Endothelial cell of umbilical vein (primary cell): Measurements from ENCODE around the gene SEMA3G. TPM values are rescaled to one million over a fixed set of nuclear protein-coding genes. Genes with fewer than 3 reads are reported as not detected.
A peak's percentile ranks its signal among the peaks of the same experiment; 100 is the strongest.

ENCODE experiments used
- BruUV-seq: library from RNA; stranded (reverse); fragments of 400-500 nt; replicated peaks from 2 replicates; lab custom pipeline; 2021; lab: Mats Ljungman, UMichigan
- CTCF ChIA-PET: fragments of 300-600, 350-600 bp; sonication (Branson Sonifier 250); formaldehyde crosslinking; loops from one replicate; lab custom pipeline; 2021; ENCODE audit warnings: antibody characterized with exemption, inconsistent platforms; lab: Charles Lee
- POLR2A ChIA-PET: fragments of 300-600, 350-600 bp; sonication (Branson Sonifier 250); formaldehyde crosslinking; loops from one replicate; lab custom pipeline; 2021; ENCODE audit warnings: antibody characterized with exemption, inconsistent platforms; lab: Charles Lee
- DNase-seq: peaks from one replicate; pipeline ENCODE4 v3.0.0-alpha.2; 2011; ENCODE audit warnings: low read depth, low spot score
- FAIRE-seq: peaks from 2 replicates; lab custom pipeline; 2011; peaks lifted over from hg19 to GRCh38; lab: Jason Lieb, UNC
- H2AFZ ChIP-seq: 2 replicates; pipeline ENCODE4 v1.6.0; 2012; ENCODE audit warnings: low read depth, low read length, control low read depth, inconsistent platforms
- H3K27ac ChIP-seq: 2 replicates; pipeline ENCODE4 v1.5.1; 2011; ENCODE audit warnings: low read depth, mild to moderate bottlenecking, control low read depth, low read length, moderate library complexity; ENCODE audit not compliant: insufficient read depth
- H3K27me3 ChIP-seq, 2 experiments: 2 replicates each; pipeline versions ENCODE4 v1.6.0 to v1.6.1; 2011; ENCODE audit warnings: low read length in 2 of 2, mixed read lengths in 1 of 2; ENCODE audit not compliant: control insufficient read depth in 2 of 2, insufficient read depth in 2 of 2
- H3K36me3 ChIP-seq, 2 experiments: 2 replicates in 1 of 2; 3 replicates in 1 of 2; pipeline ENCODE4 v1.5.1; 2011; ENCODE audit warnings: low read length in 2 of 2, mild to moderate bottlenecking in 1 of 2, moderate library complexity in 1 of 2; ENCODE audit not compliant: control insufficient read depth in 2 of 2, insufficient read depth in 2 of 2; ENCODE audit errors: extremely low read depth in 1 of 2
- H3K4me1 ChIP-seq: 3 replicates; pipeline ENCODE4 v1.5.1; 2011; ENCODE audit warnings: mild to moderate bottlenecking, low read length; ENCODE audit not compliant: control insufficient read depth, insufficient read depth; ENCODE audit errors: extremely low read depth
- H3K4me2 ChIP-seq: 2 replicates; pipeline ENCODE4 v1.6.1; 2011; ENCODE audit warnings: low read length, control low read depth, mixed read lengths; ENCODE audit not compliant: insufficient read depth
- H3K4me3 ChIP-seq, 3 experiments: fragments of 200-600 bp in 1 of 3; sonication (generic), shearing (Covaris generic) in 1 of 3; replicated peaks in 1 of 3; 2 replicates each; pipeline ENCODE4 v1.5.1; 2011 to 2016; ENCODE audit warnings: control low read depth in 3 of 3, low read length in 3 of 3, mild to moderate bottlenecking in 2 of 3, inconsistent platforms in 1 of 3, low read depth in 1 of 3, moderate library complexity in 1 of 3; ENCODE audit not compliant: insufficient read depth in 1 of 3
- H3K79me2 ChIP-seq: 2 replicates; pipeline ENCODE4 v1.6.0; 2012; ENCODE audit warnings: low read length, inconsistent platforms; ENCODE audit not compliant: control insufficient read depth, insufficient read depth
- H3K9ac ChIP-seq: replicated peaks from 2 replicates; pipeline ENCODE3; 2011; ENCODE audit warnings: low read length, control low read depth; ENCODE audit not compliant: insufficient read depth; ENCODE audit errors: extremely low read depth
- H3K9me1 ChIP-seq: replicated peaks from 3 replicates; pipeline ENCODE4 v1.6.0; 2011; ENCODE audit warnings: mild to moderate bottlenecking, low read length; ENCODE audit not compliant: control insufficient read depth, insufficient read depth; ENCODE audit errors: extremely low read depth
- H3K9me3 ChIP-seq: replicated peaks from 2 replicates; pipeline ENCODE4 v1.5.1; 2012; ENCODE audit warnings: low read length, inconsistent platforms; ENCODE audit not compliant: control insufficient read depth, insufficient read depth
- H4K20me1 ChIP-seq: replicated peaks from 2 replicates; pipeline ENCODE3; 2011; ENCODE audit warnings: mild to moderate bottlenecking, low read length; ENCODE audit not compliant: control insufficient read depth, insufficient read depth; ENCODE audit errors: extremely low read depth
- CTCF ChIP-seq, 2 donors: IDR thresholded peaks; 1 replicate in 1 of 2; 2 replicates in 1 of 2; pipeline ENCODE4 v1.5.1; 2011; ENCODE audit warnings: low read length in 2 of 2, mild to moderate bottlenecking in 2 of 2, moderate library complexity in 2 of 2, control low read depth in 1 of 2, inconsistent platforms in 1 of 2, low read depth in 1 of 2; ENCODE audit not compliant: insufficient read depth in 1 of 2; ENCODE audit errors: extremely low read depth in 1 of 2
- EZH2 ChIP-seq: IDR thresholded peaks from 2 replicates; pipeline ENCODE4 v1.6.1; 2012; ENCODE audit warnings: borderline replicate concordance, low read depth, mild to moderate bottlenecking, moderate library complexity, low read length, inconsistent platforms; ENCODE audit not compliant: severe bottlenecking
- FOS ChIP-seq: IDR thresholded peaks from 2 replicates; pipeline ENCODE4 v1.6.1; 2011; ENCODE audit warnings: mild to moderate bottlenecking, low read length, moderate library complexity, borderline replicate concordance; ENCODE audit not compliant: insufficient read depth
- GATA2 ChIP-seq: IDR thresholded peaks from 2 replicates; pipeline ENCODE4 v1.7.0; 2011; ENCODE audit warnings: low read depth, mild to moderate bottlenecking, moderate library complexity, mixed read lengths, low read length; ENCODE audit not compliant: insufficient read length, insufficient read depth
- JUN ChIP-seq: IDR thresholded peaks from 2 replicates; pipeline ENCODE4 v1.6.1; 2011; ENCODE audit warnings: borderline replicate concordance, low read depth; ENCODE audit not compliant: insufficient read length, insufficient read depth
- MYC ChIP-seq: IDR thresholded peaks from one replicate; pipeline ENCODE4 v1.6.1; 2011; ENCODE audit warnings: mild to moderate bottlenecking, low read depth, low read length
- POLR2A ChIP-seq: IDR thresholded peaks from 2 replicates; pipeline ENCODE4 v1.6.1; 2012; ENCODE audit warnings: low read depth, mild to moderate bottlenecking, control low read depth, low read length
- POLR2AphosphoS5 ChIP-seq: IDR thresholded peaks from 2 replicates; pipeline ENCODE4 v1.6.1; 2012; ENCODE audit warnings: low read depth, mild to moderate bottlenecking, control low read depth, low read length, moderate library complexity; ENCODE audit not compliant: insufficient read depth
- dilution Hi-C: fragments of 300-500 bp; cut with MboI; formaldehyde crosslinking; loops from one replicate; pipeline ENCODE4 v1.15.0; 2019; ENCODE audit warnings: low sequenced_read_pairs; ENCODE audit not compliant: extremely low pct_ligation_motif_present
- intact Hi-C: fragments of 100-400 bp; cut with micrococcal nuclease; formaldehyde crosslinking; loops from one replicate; pipeline ENCODE4 v1.10.0; 2022
- polyA plus RNA-seq, 4 experiments: library from polyadenylated mRNA; depleted of rRNA in 3 of 4; stranded (reverse) in 3 of 4; unstranded in 1 of 4; fragments of >200 nt; gene quantifications; 2 replicates each; pipeline versions ENCODE4 v1.2.1 to v1.2.3, GENCODE V29; 2011 to 2012; ENCODE audit warnings: missing spikeins in 1 of 4
- total RNA-seq: library from RNA; stranded (reverse); gene quantifications from 2 replicates; pipeline ENCODE4 v1.2.3, GENCODE V29; 2021
- TF ChIP-seq, protein P1 (sequence below): IDR thresholded peaks from 2 replicates; pipeline ENCODE4 v1.6.1; 2011; ENCODE audit not compliant: insufficient read depth, insufficient read length

Gene SEMA3G
- total and polyA plus RNA-seq, 2 donors (not counting 3 experiments of a cell fraction or from before 2014, with no cell fraction given): 22.6 to 27.9 TPM

GRCh38 chr3:52489453-52489852, 44.5 kb upstream of the SEMA3G start:
- Histone ChIP-seq H3K4me1 (peaks cover 52% of the 10 kb centered on the region), H3K4me3 (no peak overlapping the region), H3K9me1 (no peaks in the 10 kb centered on the region), H3K27me3 (no peaks in the 10 kb centered on the region), H3K36me3 (peaks cover 5 to 61% of the 10 kb centered on the region in 2 experiments), H4K20me1 (no peaks in the 10 kb centered on the region), H3K4me2 (no peak overlapping the region), H3K9me3 (no peaks in the 10 kb centered on the region), H3K27ac (peak overlapping the region; percentile 60), H3K79me2 (no peaks in the 10 kb centered on the region), H2AFZ (no peak overlapping the region), H3K9ac (no peak overlapping the region)
- intact Hi-C loops: no loop called here
- no peak for DNase-seq
- dilution Hi-C loops: no loop called here
- POLR2A ChIA-PET: no interaction called here
- FAIRE-seq: no peak
- BruUV-seq: no TSS peak
- no peak for TF ChIP-seq EZH2
- TF ChIP-seq POLR2A: no peak
- TF ChIP-seq GATA2: no peak
- CTCF ChIA-PET: interaction anchor here (0.8 to 4.9 kb wide), 2 partner anchors 18 to 32 kb away, joined by 3 to 29 read pairs; no protein-coding TSS in a partner anchor

DNA sequence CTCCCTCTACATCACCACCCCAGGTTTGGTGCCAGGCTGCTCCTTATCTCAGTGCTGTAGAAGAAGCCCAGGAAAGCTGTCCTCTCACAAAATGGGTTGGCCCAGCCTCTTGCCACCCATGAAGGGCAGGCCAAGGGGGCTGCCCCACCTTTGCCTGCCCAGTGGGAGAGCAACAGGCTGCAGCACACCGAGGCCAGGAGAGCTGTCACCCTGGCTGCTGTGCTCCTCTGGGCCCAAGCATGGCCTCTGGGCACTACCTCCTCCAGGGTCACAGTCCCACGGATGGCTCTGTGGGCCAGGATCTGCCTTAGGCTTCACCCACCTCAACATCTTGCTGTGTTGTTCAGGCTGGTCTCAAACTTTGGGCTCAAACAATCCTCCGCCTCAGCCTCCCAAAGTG, 43.8 kb upstream of the SEMA3G start:
- intact Hi-C loops: no loop called here
- dilution Hi-C loops: no loop called here
- no peaks in the 10 kb centered on the region for H4K20me1 ChIP-seq
- BruUV-seq: no TSS peak
- H3K4me2 ChIP-seq: no peak overlapping the region
- no peaks in the 10 kb centered on the region for H3K79me2 ChIP-seq
- H3K4me3 ChIP-seq: no peak overlapping the region
- no peak overlapping the region for H3K27ac ChIP-seq
- no peaks in the 10 kb centered on the region for H3K27me3 ChIP-seq
- H3K4me1 ChIP-seq: peaks cover 45% of the 10 kb centered on the region
- TF ChIP-seq MYC: no peak
- TF ChIP-seq GATA2: no peak
- TF ChIP-seq POLR2A: no peak
- TF ChIP-seq, protein P1, sequence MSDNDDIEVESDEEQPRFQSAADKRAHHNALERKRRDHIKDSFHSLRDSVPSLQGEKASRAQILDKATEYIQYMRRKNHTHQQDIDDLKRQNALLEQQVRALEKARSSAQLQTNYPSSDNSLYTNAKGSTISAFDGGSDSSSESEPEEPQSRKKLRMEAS: no peak
- TF ChIP-seq FOS: no peak
- no peak for TF ChIP-seq EZH2
- TF ChIP-seq POLR2AphosphoS5: no peak
- no peak for TF ChIP-seq CTCF (IDR thresholded peaks at IDR 0.05; ENCODE audit: extremely low read depth in 1 of 2, insufficient read depth in 1 of 2, low read depth in 1 of 2, low read length in 2 of 2)
- TF ChIP-seq JUN: no peak
- no peak overlapping the region for H2AFZ ChIP-seq
- H3K9ac ChIP-seq: no peak overlapping the region
- FAIRE-seq (no peak), DNase-seq (no peak)
- POLR2A ChIA-PET: no interaction called here
- H3K36me3 ChIP-seq: peaks cover 6 to 63% of the 10 kb centered on the region in 2 experiments
- H3K9me1 ChIP-seq: no peaks in the 10 kb centered on the region
- CTCF ChIA-PET: interaction anchor here (0.8 to 4.9 kb wide), 2 partner anchors 18 to 32 kb away, joined by 3 to 29 read pairs; no protein-coding TSS in a partner anchor
- H3K9me3 ChIP-seq: no peaks in the 10 kb centered on the region
